ENCODE data around the gene RFX8. TPM values are rescaled to one million over a fixed set of nuclear protein-coding genes. Genes with fewer than 3 reads are reported as not detected.

Gene RFX8
- total and polyA plus RNA-seq, 2 of the 8 experiments (the other 6 are each of a cell fraction or from before 2014, with no cell fraction given): 0.60 to 0.97 TPM

DNA sequence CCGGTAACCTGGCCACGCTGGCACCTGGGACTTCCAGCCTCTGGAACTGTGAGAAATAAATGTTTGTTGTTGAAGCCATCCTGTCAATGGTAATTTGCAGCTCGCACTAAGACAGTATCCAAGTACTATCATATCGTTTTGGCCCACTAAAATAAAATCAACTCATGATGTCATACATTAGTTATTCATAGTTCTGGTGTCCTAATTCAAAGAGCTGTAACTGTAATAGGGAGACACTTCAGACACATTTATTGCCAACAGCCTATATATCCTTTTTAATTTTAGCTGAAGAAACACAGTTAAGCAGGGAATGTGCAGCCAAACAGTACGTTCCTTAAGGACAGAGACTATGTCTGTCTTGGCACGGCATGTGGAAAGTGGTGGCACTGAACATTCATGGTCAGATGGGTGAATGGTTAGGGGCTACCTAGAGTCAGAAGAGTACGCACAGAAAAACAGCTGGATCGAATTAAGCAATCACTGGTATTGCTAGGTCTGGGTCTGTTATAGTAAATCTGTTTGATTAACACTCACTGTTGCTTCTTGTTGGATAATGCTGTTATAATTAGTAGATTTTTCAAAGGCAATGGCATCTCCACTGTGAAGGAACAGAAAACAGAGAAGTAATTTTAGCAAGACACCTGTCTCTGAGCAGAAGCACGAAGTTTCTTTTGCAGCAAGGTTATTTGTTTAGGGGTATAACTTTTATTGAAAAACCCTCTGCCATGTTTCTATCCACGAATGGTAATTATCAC, 46.3 kb downstream of the RFX8 start (continued):
- TF ChIP-seq EZH2 (IDR thresholded peaks at IDR 0.05; ENCODE audit: low read depth, low read length, severe bottlenecking): no peak
- TF ChIP-seq, protein P1, sequence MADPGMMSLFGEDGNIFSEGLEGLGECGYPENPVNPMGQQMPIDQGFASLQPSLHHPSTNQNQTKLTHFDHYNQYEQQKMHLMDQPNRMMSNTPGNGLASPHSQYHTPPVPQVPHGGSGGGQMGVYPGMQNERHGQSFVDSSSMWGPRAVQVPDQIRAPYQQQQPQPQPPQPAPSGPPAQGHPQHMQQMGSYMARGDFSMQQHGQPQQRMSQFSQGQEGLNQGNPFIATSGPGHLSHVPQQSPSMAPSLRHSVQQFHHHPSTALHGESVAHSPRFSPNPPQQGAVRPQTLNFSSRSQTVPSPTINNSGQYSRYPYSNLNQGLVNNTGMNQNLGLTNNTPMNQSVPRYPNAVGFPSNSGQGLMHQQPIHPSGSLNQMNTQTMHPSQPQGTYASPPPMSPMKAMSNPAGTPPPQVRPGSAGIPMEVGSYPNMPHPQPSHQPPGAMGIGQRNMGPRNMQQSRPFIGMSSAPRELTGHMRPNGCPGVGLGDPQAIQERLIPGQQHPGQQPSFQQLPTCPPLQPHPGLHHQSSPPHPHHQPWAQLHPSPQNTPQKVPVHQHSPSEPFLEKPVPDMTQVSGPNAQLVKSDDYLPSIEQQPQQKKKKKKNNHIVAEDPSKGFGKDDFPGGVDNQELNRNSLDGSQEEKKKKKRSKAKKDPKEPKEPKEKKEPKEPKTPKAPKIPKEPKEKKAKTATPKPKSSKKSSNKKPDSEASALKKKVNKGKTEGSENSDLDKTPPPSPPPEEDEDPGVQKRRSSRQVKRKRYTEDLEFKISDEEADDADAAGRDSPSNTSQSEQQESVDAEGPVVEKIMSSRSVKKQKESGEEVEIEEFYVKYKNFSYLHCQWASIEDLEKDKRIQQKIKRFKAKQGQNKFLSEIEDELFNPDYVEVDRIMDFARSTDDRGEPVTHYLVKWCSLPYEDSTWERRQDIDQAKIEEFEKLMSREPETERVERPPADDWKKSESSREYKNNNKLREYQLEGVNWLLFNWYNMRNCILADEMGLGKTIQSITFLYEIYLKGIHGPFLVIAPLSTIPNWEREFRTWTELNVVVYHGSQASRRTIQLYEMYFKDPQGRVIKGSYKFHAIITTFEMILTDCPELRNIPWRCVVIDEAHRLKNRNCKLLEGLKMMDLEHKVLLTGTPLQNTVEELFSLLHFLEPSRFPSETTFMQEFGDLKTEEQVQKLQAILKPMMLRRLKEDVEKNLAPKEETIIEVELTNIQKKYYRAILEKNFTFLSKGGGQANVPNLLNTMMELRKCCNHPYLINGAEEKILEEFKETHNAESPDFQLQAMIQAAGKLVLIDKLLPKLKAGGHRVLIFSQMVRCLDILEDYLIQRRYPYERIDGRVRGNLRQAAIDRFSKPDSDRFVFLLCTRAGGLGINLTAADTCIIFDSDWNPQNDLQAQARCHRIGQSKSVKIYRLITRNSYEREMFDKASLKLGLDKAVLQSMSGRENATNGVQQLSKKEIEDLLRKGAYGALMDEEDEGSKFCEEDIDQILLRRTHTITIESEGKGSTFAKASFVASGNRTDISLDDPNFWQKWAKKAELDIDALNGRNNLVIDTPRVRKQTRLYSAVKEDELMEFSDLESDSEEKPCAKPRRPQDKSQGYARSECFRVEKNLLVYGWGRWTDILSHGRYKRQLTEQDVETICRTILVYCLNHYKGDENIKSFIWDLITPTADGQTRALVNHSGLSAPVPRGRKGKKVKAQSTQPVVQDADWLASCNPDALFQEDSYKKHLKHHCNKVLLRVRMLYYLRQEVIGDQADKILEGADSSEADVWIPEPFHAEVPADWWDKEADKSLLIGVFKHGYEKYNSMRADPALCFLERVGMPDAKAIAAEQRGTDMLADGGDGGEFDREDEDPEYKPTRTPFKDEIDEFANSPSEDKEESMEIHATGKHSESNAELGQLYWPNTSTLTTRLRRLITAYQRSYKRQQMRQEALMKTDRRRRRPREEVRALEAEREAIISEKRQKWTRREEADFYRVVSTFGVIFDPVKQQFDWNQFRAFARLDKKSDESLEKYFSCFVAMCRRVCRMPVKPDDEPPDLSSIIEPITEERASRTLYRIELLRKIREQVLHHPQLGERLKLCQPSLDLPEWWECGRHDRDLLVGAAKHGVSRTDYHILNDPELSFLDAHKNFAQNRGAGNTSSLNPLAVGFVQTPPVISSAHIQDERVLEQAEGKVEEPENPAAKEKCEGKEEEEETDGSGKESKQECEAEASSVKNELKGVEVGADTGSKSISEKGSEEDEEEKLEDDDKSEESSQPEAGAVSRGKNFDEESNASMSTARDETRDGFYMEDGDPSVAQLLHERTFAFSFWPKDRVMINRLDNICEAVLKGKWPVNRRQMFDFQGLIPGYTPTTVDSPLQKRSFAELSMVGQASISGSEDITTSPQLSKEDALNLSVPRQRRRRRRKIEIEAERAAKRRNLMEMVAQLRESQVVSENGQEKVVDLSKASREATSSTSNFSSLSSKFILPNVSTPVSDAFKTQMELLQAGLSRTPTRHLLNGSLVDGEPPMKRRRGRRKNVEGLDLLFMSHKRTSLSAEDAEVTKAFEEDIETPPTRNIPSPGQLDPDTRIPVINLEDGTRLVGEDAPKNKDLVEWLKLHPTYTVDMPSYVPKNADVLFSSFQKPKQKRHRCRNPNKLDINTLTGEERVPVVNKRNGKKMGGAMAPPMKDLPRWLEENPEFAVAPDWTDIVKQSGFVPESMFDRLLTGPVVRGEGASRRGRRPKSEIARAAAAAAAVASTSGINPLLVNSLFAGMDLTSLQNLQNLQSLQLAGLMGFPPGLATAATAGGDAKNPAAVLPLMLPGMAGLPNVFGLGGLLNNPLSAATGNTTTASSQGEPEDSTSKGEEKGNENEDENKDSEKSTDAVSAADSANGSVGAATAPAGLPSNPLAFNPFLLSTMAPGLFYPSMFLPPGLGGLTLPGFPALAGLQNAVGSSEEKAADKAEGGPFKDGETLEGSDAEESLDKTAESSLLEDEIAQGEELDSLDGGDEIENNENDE (IDR thresholded peaks at IDR 0.05; ENCODE audit: insufficient replicate concordance, low read length): no peak
- no peak for TF ChIP-seq NANOG (IDR thresholded peaks at IDR 0.05; ENCODE audit: insufficient read depth, low read depth, low read length, poor library complexity, severe bottlenecking)
- TF ChIP-seq, protein P2, sequence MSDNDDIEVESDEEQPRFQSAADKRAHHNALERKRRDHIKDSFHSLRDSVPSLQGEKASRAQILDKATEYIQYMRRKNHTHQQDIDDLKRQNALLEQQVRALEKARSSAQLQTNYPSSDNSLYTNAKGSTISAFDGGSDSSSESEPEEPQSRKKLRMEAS (IDR thresholded peaks at IDR 0.05): no peak
- no peak for TF ChIP-seq ASH2L (IDR thresholded peaks at IDR 0.05; ENCODE audit: low read length)
- no peak for TF ChIP-seq SUZ12 (IDR thresholded peaks at IDR 0.05; ENCODE audit: low read length)
- TF ChIP-seq GABPA (IDR thresholded peaks at IDR 0.05; ENCODE audit: borderline replicate concordance, insufficient read depth, low read length): no peak
- TF ChIP-seq EP300 (IDR thresholded peaks at IDR 0.05; ENCODE audit: borderline replicate concordance in 1 of 2, low read depth in 2 of 2, low read length in 2 of 2): no peak
- TF ChIP-seq TAF7 (optimal IDR thresholded peaks at IDR 0.05; ENCODE audit: borderline replicate concordance, low read depth, low read length): no peak

Measured in H1 (cell line).